H1 (cell line): ENCODE results near the gene SYNE4. TPM values are rescaled to one million over a fixed set of nuclear protein-coding genes. Genes with fewer than 3 reads are reported as not detected.

Source experiments
- CTCF ChIA-PET: fragments of 300-600 bp; sonication (Branson Sonifier 250); formaldehyde crosslinking; loops from one replicate; lab custom pipeline; 2021; ENCODE audit not compliant: partially characterized antibody; lab: Charles Lee
- POLR2A ChIA-PET: fragments of 300-600 bp; sonication (Branson Sonifier 250); formaldehyde crosslinking; loops from one replicate; lab custom pipeline; 2021; ENCODE audit warnings: inconsistent platforms; ENCODE audit not compliant: partially characterized antibody; lab: Charles Lee
- DNase-seq, 2 experiments: peaks; one replicate each; pipeline versions ENCODE4 v3.0.0 to v3.0.0-alpha.2; 2010 to 2022; ENCODE audit warnings: low spot score in 2 of 2, low read depth in 1 of 2, mixed read lengths in 1 of 2
- FAIRE-seq: peaks from 2 replicates; lab custom pipeline; 2011; peaks lifted over from hg19 to GRCh38; lab: Jason Lieb, UNC
- H2AFZ ChIP-seq: 2 replicates; pipeline ENCODE4 v1.8.1; 2012; ENCODE audit warnings: low read length, inconsistent platforms
- H2AK5ac ChIP-seq: 2 replicates; pipeline ENCODE4 v1.6.1; 2013; ENCODE audit warnings: low read depth, low read length
- H2BK120ac ChIP-seq: replicated peaks from 2 replicates; pipeline ENCODE3; 2013; ENCODE audit warnings: low read depth, low read length, inconsistent platforms
- H2BK12ac ChIP-seq: 2 replicates; pipeline ENCODE4 v1.6.1; 2013; ENCODE audit warnings: low read depth, low read length
- H2BK15ac ChIP-seq: 2 replicates; pipeline ENCODE4 v1.6.1; 2013; ENCODE audit warnings: low read length
- H2BK20ac ChIP-seq: 2 replicates; pipeline ENCODE4 v1.6.1; 2013; ENCODE audit warnings: low read length
- H2BK5ac ChIP-seq: 2 replicates; pipeline ENCODE4 v1.6.1; 2013; ENCODE audit warnings: low read depth, low read length
- H3K14ac ChIP-seq: 2 replicates; pipeline ENCODE4 v1.6.1; 2013; ENCODE audit warnings: inconsistent platforms; ENCODE audit not compliant: insufficient read length
- H3K18ac ChIP-seq: 2 replicates; pipeline ENCODE4 v1.6.1; 2013; ENCODE audit warnings: low read length; ENCODE audit errors: extremely low read depth
- H3K23ac ChIP-seq: 2 replicates; pipeline ENCODE4 v1.6.1; 2013; ENCODE audit warnings: inconsistent platforms; ENCODE audit not compliant: insufficient read length
- H3K23me2 ChIP-seq: 2 replicates; pipeline ENCODE4 v1.6.1; 2013; ENCODE audit warnings: low read depth, low read length
- H3K27ac ChIP-seq: 2 replicates; pipeline ENCODE4 v1.6.1; 2011; ENCODE audit warnings: low read depth, low read length, inconsistent platforms
- H3K27me3 ChIP-seq, 4 experiments: replicated peaks in 1 of 4; 1 replicate in 1 of 4; 2 replicates in 3 of 4; pipeline versions ENCODE4 v1.6.1 to v1.8.1; 2011 to 2013; ENCODE audit warnings: low read length in 3 of 4, mild to moderate bottlenecking in 3 of 4, inconsistent platforms in 2 of 4, mixed read lengths in 2 of 4, moderate library complexity in 1 of 4; ENCODE audit not compliant: control insufficient read depth in 3 of 4, insufficient read depth in 3 of 4; ENCODE audit errors: extremely low read depth in 1 of 4
- H3K36me3 ChIP-seq, 4 experiments: 2 replicates each; pipeline versions ENCODE4 v1.6.1 to v1.8.1; 2011 to 2013; ENCODE audit warnings: mild to moderate bottlenecking in 4 of 4, low read length in 3 of 4, moderate library complexity in 2 of 4, control low read depth in 1 of 4, inconsistent platforms in 1 of 4; ENCODE audit not compliant: insufficient read depth in 4 of 4, control insufficient read depth in 2 of 4
- H3K4ac ChIP-seq: replicated peaks from 2 replicates; pipeline ENCODE3; 2013; ENCODE audit warnings: low read length, low read depth, mixed read lengths, inconsistent platforms; ENCODE audit not compliant: insufficient read length
- H3K4me1 ChIP-seq, 4 experiments: replicated peaks in 1 of 4; 1 replicate in 1 of 4; 2 replicates in 3 of 4; pipeline versions ENCODE4 v1.6.1 to v1.8.1; 2011 to 2013; ENCODE audit warnings: low read length in 3 of 4, inconsistent platforms in 2 of 4, mixed read lengths in 1 of 4; ENCODE audit not compliant: insufficient read depth in 4 of 4, control insufficient read depth in 3 of 4
- H3K4me2 ChIP-seq, 2 experiments: 2 replicates each; pipeline versions ENCODE4 v1.6.1 to v1.8.1; 2011 to 2013; ENCODE audit warnings: low read depth in 2 of 2, low read length in 2 of 2, control low read depth in 1 of 2, inconsistent platforms in 1 of 2, mild to moderate bottlenecking in 1 of 2; ENCODE audit not compliant: insufficient read depth in 1 of 2
- H3K4me3 ChIP-seq, 4 experiments: fragments of 200-600, 300-600 bp in 1 of 4; sonication (generic), shearing (Covaris generic), sonication (Bioruptor Twin) in 1 of 4; 2 replicates each; pipeline versions ENCODE4 v1.5.1 to v1.8.1; 2011 to 2016; ENCODE audit warnings: low read length in 4 of 4, low read depth in 3 of 4, control low read depth in 2 of 4, inconsistent platforms in 2 of 4, mild to moderate bottlenecking in 2 of 4, mixed read lengths in 1 of 4, moderate library complexity in 1 of 4; ENCODE audit not compliant: insufficient read depth in 2 of 4; ENCODE audit errors: extremely low read depth in 1 of 4
- H3K56ac ChIP-seq: replicated peaks from 2 replicates; pipeline ENCODE3; 2013; ENCODE audit warnings: low read depth, mild to moderate bottlenecking, mixed read lengths, low read length, inconsistent platforms; ENCODE audit not compliant: insufficient read length
- H3K79me1 ChIP-seq: 2 replicates; pipeline ENCODE4 v1.6.1; 2013; ENCODE audit warnings: low read depth, low read length, control low read depth
- H3K79me2 ChIP-seq, 2 experiments: 2 replicates each; pipeline versions ENCODE4 v1.6.1 to v1.8.1; 2012 to 2013; ENCODE audit warnings: low read length in 2 of 2, mild to moderate bottlenecking in 2 of 2, inconsistent platforms in 1 of 2; ENCODE audit not compliant: insufficient read depth in 2 of 2, control insufficient read depth in 1 of 2
- H3K9ac ChIP-seq, 4 experiments: replicated peaks in 1 of 4; 1 replicate in 1 of 4; 2 replicates in 3 of 4; pipeline versions ENCODE4 v1.6.1 to v1.8.1; 2011 to 2013; ENCODE audit warnings: low read depth in 3 of 4, low read length in 3 of 4, control low read depth in 2 of 4, mild to moderate bottlenecking in 2 of 4, moderate library complexity in 2 of 4, inconsistent platforms in 1 of 4; ENCODE audit errors: extremely low read depth in 1 of 4
- H3K9me3 ChIP-seq, 2 experiments: 2 replicates each; pipeline versions ENCODE4 v1.6.1 to v1.8.1; 2012 to 2013; ENCODE audit warnings: mild to moderate bottlenecking in 2 of 2, moderate library complexity in 2 of 2, control low read depth in 1 of 2, inconsistent platforms in 1 of 2, low read depth in 1 of 2, low read length in 1 of 2, mixed read lengths in 1 of 2; ENCODE audit not compliant: insufficient read depth in 2 of 2
- H4K20me1 ChIP-seq, 2 experiments: replicated peaks in 1 of 2; 2 replicates each; pipeline versions ENCODE3 to v1.8.1; 2011 to 2013; ENCODE audit warnings: inconsistent platforms in 2 of 2, low read length in 2 of 2, mild to moderate bottlenecking in 1 of 2; ENCODE audit not compliant: insufficient read depth in 2 of 2, control insufficient read depth in 1 of 2
- H4K5ac ChIP-seq: 2 replicates; pipeline ENCODE4 v1.6.1; 2013; ENCODE audit warnings: low read length, low read depth, mixed read lengths, inconsistent platforms; ENCODE audit not compliant: insufficient read length
- H4K8ac ChIP-seq: 2 replicates; pipeline ENCODE4 v1.8.0; 2013; ENCODE audit warnings: mild to moderate bottlenecking, moderate library complexity, low read length, inconsistent platforms; ENCODE audit not compliant: insufficient read depth; ENCODE audit errors: extremely low read depth
- H4K91ac ChIP-seq: replicated peaks from 2 replicates; pipeline ENCODE3; 2013; ENCODE audit warnings: low read length, mixed read lengths, inconsistent platforms; ENCODE audit not compliant: insufficient read length
- CEBPB ChIP-seq: IDR thresholded peaks from 2 replicates; pipeline ENCODE4 v1.6.1; 2012; ENCODE audit warnings: low read depth, low read length
- CHD1 ChIP-seq: IDR thresholded peaks from 2 replicates; pipeline ENCODE4 v1.6.1; 2012; ENCODE audit warnings: low read depth, low read length, improper control_type of control experiment
- EGR1 ChIP-seq: IDR thresholded peaks from 2 replicates; pipeline ENCODE4 v1.6.1; 2011; ENCODE audit warnings: low read depth, low read length, borderline replicate concordance
- EP300 ChIP-seq, 2 experiments: IDR thresholded peaks; 1 replicate in 1 of 2; 2 replicates in 1 of 2; pipeline ENCODE4 v1.6.1; 2011 to 2012; ENCODE audit warnings: low read depth in 2 of 2, low read length in 2 of 2, mild to moderate bottlenecking in 2 of 2, borderline replicate concordance in 1 of 2, inconsistent platforms in 1 of 2, moderate library complexity in 1 of 2
- GTF2F1 ChIP-seq: IDR thresholded peaks from 2 replicates; pipeline ENCODE4 v1.6.1; 2012; ENCODE audit warnings: low read depth, low read length, improper control_type of control experiment, borderline replicate concordance
- NRF1 ChIP-seq: IDR thresholded peaks from 2 replicates; pipeline ENCODE4 v1.6.1; 2011; ENCODE audit warnings: mild to moderate bottlenecking, low read depth, low read length, improper control_type of control experiment
- POLR2AphosphoS5 ChIP-seq: IDR thresholded peaks from 2 replicates; pipeline ENCODE4 v1.6.1; 2011; ENCODE audit warnings: low read depth, low read length
- RFX5 ChIP-seq: IDR thresholded peaks from 2 replicates; pipeline ENCODE4 v1.6.1; 2011; ENCODE audit warnings: low read depth, low read length, improper control_type of control experiment, borderline replicate concordance
- SIN3A ChIP-seq, 2 experiments: IDR thresholded peaks in 1 of 2; conservative IDR thresholded peaks in 1 of 2; 2 replicates each; pipeline ENCODE4 v1.6.1; 2011 to 2012; ENCODE audit warnings: low read length in 2 of 2, improper control_type of control experiment in 1 of 2, low read depth in 1 of 2, mild to moderate bottlenecking in 1 of 2
- SIX5 ChIP-seq: IDR thresholded peaks from 2 replicates; pipeline ENCODE4 v1.6.1; 2011; ENCODE audit warnings: mild to moderate bottlenecking, low read depth, low read length
- SUZ12 ChIP-seq: fragments of 200-600 bp; sonication (generic); IDR thresholded peaks from 2 replicates; pipeline ENCODE4 v1.6.1; 2012; ENCODE audit warnings: mild to moderate bottlenecking, inconsistent platforms, low read length, moderate library complexity, mixed read lengths
- TAF1 ChIP-seq: IDR thresholded peaks from 2 replicates; pipeline ENCODE4 v1.6.1; 2011; ENCODE audit warnings: mild to moderate bottlenecking, low read depth, low read length
- ZNF274 ChIP-seq: IDR thresholded peaks from 2 replicates; pipeline ENCODE4 v1.7.0; 2012; ENCODE audit warnings: low read length, borderline replicate concordance; ENCODE audit errors: extremely low read depth
- WGBS, 2 experiments: shearing (Covaris generic) in 1 of 2; methylation state at CpG; one replicate each; pipeline versions ENCODE4 v1.1.6 to v1.1.7; 2013 to 2015; ENCODE audit warnings: low lambda C conversion rate in 2 of 2, mixed read lengths in 2 of 2, inconsistent platforms in 1 of 2, low coverage in 1 of 2, missing lambda C conversion rate in 1 of 2; ENCODE audit not compliant: insufficient replicate concordance in 2 of 2, insufficient coverage in 1 of 2, insufficient read length in 1 of 2; ENCODE audit errors: extremely low coverage in 1 of 2, missing lambda C conversion rate in 1 of 2; 5-methylcytosine and 5-hydroxymethylcytosine counted together
- polyA plus RNA-seq, 7 experiments: library from polyadenylated mRNA; depleted of rRNA in 3 of 7; stranded (reverse) in 5 of 7; unstranded in 2 of 7; fragments of >200 nt in 5 of 7; fragments of 200-250 nt in 2 of 7; gene quantifications; 1 replicate in 5 of 7; 2 replicates in 1 of 7; 4 replicates in 1 of 7; pipeline versions ENCODE4 v1.2.1 to v1.2.3, GENCODE V29; 2011 to 2013; ENCODE audit warnings: missing spikeins in 2 of 7, mixed read lengths in 2 of 7
- total RNA-seq: library from RNA; stranded (reverse); fragmentation: NEBNext Ultra II Directional; extraction: Animal tissue kit (Norgen Biotek cat#: 25700); gene quantifications from 2 replicates; pipeline ENCODE4 v1.2.1, GENCODE V29; 2021

The SYNE4 gene
- total and polyA plus RNA-seq, 2 of the 8 experiments (the other 6 are each of a cell fraction or from before 2014, with no cell fraction given), result 20.8 to 22.6 TPM

DNA sequence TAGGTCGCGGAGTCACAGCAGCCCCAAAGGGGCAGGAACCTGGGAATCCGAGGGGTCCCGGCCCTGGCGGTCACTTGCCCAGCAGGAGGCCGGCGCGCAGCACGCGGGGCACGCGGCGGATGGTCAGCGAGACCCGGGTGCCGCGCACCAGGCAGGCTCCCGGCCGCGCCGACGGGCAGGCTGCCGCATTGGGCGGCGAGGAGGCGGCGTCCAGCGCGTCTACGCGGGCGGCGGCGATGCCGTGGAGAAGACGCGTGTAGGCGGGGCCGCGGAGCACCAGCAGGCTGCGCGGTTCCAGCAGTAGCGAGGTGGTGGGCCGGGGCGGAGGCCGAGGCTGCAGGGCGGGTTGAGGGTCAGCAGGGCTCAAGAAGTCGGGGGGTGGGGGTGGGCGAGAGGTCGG lies 607 bp upstream of the SYNE4 start:
- Histone ChIP-seq H3K79me1 (no peaks in the 10 kb centered on the region), H2BK120ac (no peak overlapping the region), H2BK20ac (no peak overlapping the region), H3K4me3 (peak overlapping the region; percentile 42 to 78 (median 52)), H3K9ac (peak overlapping the region in 1 of 4 experiments; percentile 16; a peak in 1 of 7 replicates), H3K18ac (peak overlapping the region; percentile 32; the same call in 1 of the 2 replicates), H3K9me3 (no peaks in the 10 kb centered on the region), H3K56ac (no peak overlapping the region), H3K14ac (no peak overlapping the region), H3K4me1 (peaks cover 0 to 16% (median 8%) of the 10 kb centered on the region in 4 experiments; a peak in 5 of 7 replicates), H3K23me2 (peaks cover 14% of the 10 kb centered on the region), H2BK12ac (no peak overlapping the region), H4K8ac (peak overlapping the region; percentile 77; the same call in 1 of the 2 replicates), H2AFZ (no peak overlapping the region), H3K27me3 (no peaks in the 10 kb centered on the region), H2AK5ac (no peak overlapping the region), H3K4me2 (peak overlapping the region; percentile 57 to 78), H3K27ac (no peak overlapping the region), H3K4ac (no peak overlapping the region), H3K79me2 (no peaks in the 10 kb centered on the region), H3K36me3 (peaks cover 0 to 4% (median 0%) of the 10 kb centered on the region in 4 experiments; a peak in 2 of 8 replicates), H2BK15ac (no peak overlapping the region), H2BK5ac (0 out of 2 replicates have a peak overlapping the region, but pooled peaks have one; percentile 5), H4K5ac (no peak overlapping the region), H4K20me1 (no peaks in the 10 kb centered on the region), H3K23ac (no peak overlapping the region), H4K91ac (peak overlapping the region; percentile 28)
- POLR2A ChIA-PET, result interaction anchor here (0.7 to 1.9 kb wide), 12 partner anchors 8 to 148 kb away, joined by 3 to 10 read pairs (median 4); partner anchors contain the start of genes CLIP3, SDHAF1, THAP8 and WDR62
- FAIRE-seq (no peak), DNase-seq (peak in 1 of 2 experiments; percentile 82)
- CTCF ChIA-PET, result interaction anchor here (0.5 to 2.3 kb wide), 4 partner anchors 11 to 408 kb away, joined by 3 to 19 read pairs (median 3); no protein-coding TSS in a partner anchor
- WGBS, 2 experiments, result 3% methylated on average over 27 of the region's 50 CpGs; no CpG with 5 or more reads in 1 of the 2 experiments
- no peak for TF ChIP-seq EP300 (IDR thresholded peaks at IDR 0.05; ENCODE audit: borderline replicate concordance in 1 of 2, low read depth in 2 of 2, low read length in 2 of 2)
- TF ChIP-seq NRF1, result no peak
- no peak for TF ChIP-seq SIX5
- TF ChIP-seq SIN3A (conservative IDR thresholded peaks at IDR 0.05 in 1 of 2, IDR thresholded peaks at IDR 0.05 in 1 of 2; ENCODE audit: low read depth in 1 of 2, low read length in 2 of 2), result no peak; a peak in 1 of 4 replicates
- no peak for TF ChIP-seq CEBPB
- no peak for TF ChIP-seq SUZ12
- no peak for TF ChIP-seq GTF2F1
- TF ChIP-seq POLR2AphosphoS5, result no peak
- peak; percentile 25; the same call in 1 of the 2 replicates for TF ChIP-seq TAF1
- no peak for TF ChIP-seq EGR1
- TF ChIP-seq CHD1, result no peak
- TF ChIP-seq RFX5, result no peak
- no peak for TF ChIP-seq ZNF274
